HepG2 (cell line): ENCODE data around the gene SYNDIG1. TPM values are rescaled to one million over a fixed set of nuclear protein-coding genes. Genes with fewer than 3 reads are reported as not detected.

Source experiments
- ARID4A ChIP-seq: sonication (generic); formaldehyde crosslinking; IDR thresholded peaks from 2 replicates; pipeline ENCODE4 v1.5.0; 2020; ENCODE audit warnings: mild to moderate bottlenecking, missing genetic modification reagents, borderline replicate concordance
- EZH2 ChIP-seq: conservative IDR thresholded peaks from 2 replicates; pipeline ENCODE4 v1.6.1; 2012; ENCODE audit warnings: mild to moderate bottlenecking, low read depth, low read length, moderate library complexity
- NFAT5 ChIP-seq: sonication (generic); formaldehyde crosslinking; IDR thresholded peaks from 2 replicates; pipeline ENCODE4 v1.4.0; 2020; ENCODE audit warnings: missing genetic modification reagents
- USF2 ChIP-seq, 2 experiments: sonication (generic) in 1 of 2; formaldehyde crosslinking in 1 of 2; IDR thresholded peaks; 2 replicates each; pipeline versions ENCODE4 v1.5.1 to v1.6.1; 2011 to 2020; ENCODE audit warnings: borderline replicate concordance in 1 of 2, low read depth in 1 of 2, low read length in 1 of 2, mild to moderate bottlenecking in 1 of 2, missing genetic modification reagents in 1 of 2, moderate library complexity in 1 of 2
- ZBTB7A ChIP-seq: sonication (generic); formaldehyde crosslinking; IDR thresholded peaks from 2 replicates; pipeline ENCODE4 v1.8.0; 2022; ENCODE audit warnings: mild to moderate bottlenecking, missing genetic modification reagents
- ZC3H13 ChIP-seq: sonication (generic); formaldehyde crosslinking; IDR thresholded peaks from 2 replicates; pipeline ENCODE4 v1.8.1; 2023; ENCODE audit warnings: mild to moderate bottlenecking, missing genetic modification reagents, moderate library complexity
- ZNF709 ChIP-seq: sonication (generic); formaldehyde crosslinking; IDR thresholded peaks from 2 replicates; pipeline ENCODE4 v1.5.0; 2020; ENCODE audit warnings: mild to moderate bottlenecking, missing genetic modification reagents
- ZNF747 ChIP-seq: sonication (generic); formaldehyde crosslinking; IDR thresholded peaks from 2 replicates; pipeline ENCODE4 v1.8.1; 2023; ENCODE audit warnings: missing genetic modification reagents, mild to moderate bottlenecking, borderline replicate concordance
- ZSCAN30 ChIP-seq: sonication (generic); formaldehyde crosslinking; IDR thresholded peaks from 2 replicates; pipeline ENCODE4 v1.5.0; 2020; ENCODE audit warnings: mild to moderate bottlenecking, missing genetic modification reagents
- polyA plus RNA-seq, 8 experiments: library from polyadenylated mRNA; depleted of rRNA in 3 of 8; stranded (reverse) in 7 of 8; unstranded in 1 of 8; fragments of >200 nt; fragmentation: Illumina TruSeq in 4 of 8; extraction: Trizol in 4 of 8; gene quantifications; 2 replicates each; pipeline versions ENCODE4 v1.2.1 to v1.2.3, GENCODE V29; 2011 to 2016; ENCODE audit warnings: low read depth in 4 of 8, missing spikeins in 1 of 8, mixed read lengths in 1 of 8; ENCODE audit not compliant: insufficient read depth in 1 of 8
- total RNA-seq, 5 experiments: library from RNA; depleted of rRNA; stranded (reverse); fragments of >200 nt; fragmentation: Illumina TruSeq; extraction: Trizol; gene quantifications; 2 replicates each; pipeline ENCODE4 v1.2.3, GENCODE V29; 2016; ENCODE audit warnings: low read depth in 1 of 5

The SYNDIG1 gene
- total and polyA plus RNA-seq, 2 of the 13 experiments (the other 11 are each of a cell fraction or from before 2014, with no cell fraction given), result not detected

GRCh38 chr20:24499472-24499871 lies 30.0 kb downstream of the SYNDIG1 start (continued):
- no peak for TF ChIP-seq NFAT5 (CRISPR knock-in tag)
- TF ChIP-seq ARID4A, result no peak
- TF ChIP-seq EZH2, result no peak
- TF ChIP-seq ZNF747 (CRISPR knock-in tag), result no peak
- no peak for TF ChIP-seq ZC3H13 (CRISPR knock-in tag)
- TF ChIP-seq ZSCAN30, result no peak
- no peak for TF ChIP-seq ZBTB7A
- no peak for TF ChIP-seq ZNF709
- no peak for TF ChIP-seq USF2 (IDR thresholded peaks at IDR 0.05; ENCODE audit: low read depth, low read length)
- TF ChIP-seq USF2 (CRISPR knock-in tag; IDR thresholded peaks at IDR 0.05; ENCODE audit: borderline replicate concordance), result no peak
